Mesenchymal stem cell (in vitro differentiated cells and primary cell): ENCODE data around the gene CDC42EP4.
A peak's percentile ranks its signal among the peaks of the same experiment; 100 is the strongest.

Experiments used
- DNase-seq: peaks from one replicate; pipeline ENCODE4 v3.0.0-alpha.2; 2013
- H2AFZ ChIP-seq: one replicate; pipeline ENCODE4 v1.6.1; 2013; ENCODE audit warnings: low read depth, mild to moderate bottlenecking, control low read depth, inconsistent platforms, low read length, moderate library complexity
- H2AK5ac ChIP-seq: 2 replicates; pipeline ENCODE4 v1.6.1; 2013; ENCODE audit warnings: low read length, moderate library complexity, mild to moderate bottlenecking, inconsistent platforms; ENCODE audit not compliant: severe bottlenecking
- H2BK120ac ChIP-seq: one replicate; pipeline ENCODE4 v1.6.1; 2013; ENCODE audit warnings: low read depth, mild to moderate bottlenecking, inconsistent platforms, low read length, moderate library complexity
- H2BK12ac ChIP-seq, 2 experiments: one replicate each; pipeline ENCODE4 v1.6.1; 2013; ENCODE audit warnings: inconsistent platforms in 2 of 2, low read length in 2 of 2, mild to moderate bottlenecking in 2 of 2, moderate library complexity in 2 of 2, control low read depth in 1 of 2
- H2BK15ac ChIP-seq: one replicate; pipeline ENCODE4 v1.6.1; 2013; ENCODE audit warnings: mild to moderate bottlenecking, low read depth, inconsistent platforms; ENCODE audit not compliant: poor library complexity, severe bottlenecking
- H2BK5ac ChIP-seq: 2 replicates; pipeline ENCODE4 v1.6.1; 2013; ENCODE audit warnings: low read depth, mild to moderate bottlenecking, low read length, control low read depth, inconsistent platforms; ENCODE audit not compliant: poor library complexity, severe bottlenecking
- H3K14ac ChIP-seq, 2 experiments: one replicate each; pipeline ENCODE4 v1.6.1; 2013; ENCODE audit warnings: inconsistent platforms in 2 of 2, low read length in 2 of 2, control low read depth in 1 of 2, mild to moderate bottlenecking in 1 of 2, moderate library complexity in 1 of 2
- H3K18ac ChIP-seq, 2 experiments: one replicate each; pipeline ENCODE4 v1.6.1; 2013; ENCODE audit warnings: inconsistent platforms in 2 of 2, low read length in 2 of 2, control low read depth in 1 of 2, low read depth in 1 of 2, mild to moderate bottlenecking in 1 of 2
- H3K23ac ChIP-seq, 2 experiments: one replicate each; pipeline ENCODE4 v1.6.1; 2013; ENCODE audit warnings: inconsistent platforms in 2 of 2, low read length in 2 of 2, mild to moderate bottlenecking in 2 of 2, moderate library complexity in 2 of 2, control low read depth in 1 of 2
- H3K27ac ChIP-seq: 2 replicates; pipeline ENCODE4 v1.5.1; 2013; ENCODE audit warnings: mild to moderate bottlenecking, moderate library complexity, low read length, control low read depth, inconsistent platforms; ENCODE audit not compliant: poor library complexity, severe bottlenecking
- H3K27me3 ChIP-seq, 2 experiments: 2 replicates each; pipeline versions ENCODE4 v1.6.1 to v1.7.0; 2013; ENCODE audit warnings: low read length in 2 of 2, mild to moderate bottlenecking in 2 of 2, moderate library complexity in 2 of 2, control low read depth in 1 of 2, inconsistent platforms in 1 of 2; ENCODE audit not compliant: control insufficient read depth in 1 of 2, insufficient read depth in 1 of 2
- H3K36me3 ChIP-seq, 2 experiments: 2 replicates each; pipeline versions ENCODE4 v1.6.1 to v1.7.0; 2013; ENCODE audit warnings: low read length in 2 of 2, control low read depth in 1 of 2, inconsistent platforms in 1 of 2, low read depth in 1 of 2, mild to moderate bottlenecking in 1 of 2; ENCODE audit not compliant: insufficient read depth in 2 of 2, control insufficient read depth in 1 of 2
- H3K4ac ChIP-seq, 2 experiments: one replicate each; pipeline ENCODE4 v1.6.1; 2013; ENCODE audit warnings: inconsistent platforms in 2 of 2, low read length in 2 of 2, mild to moderate bottlenecking in 2 of 2, moderate library complexity in 2 of 2, control low read depth in 1 of 2, low read depth in 1 of 2
- H3K4me1 ChIP-seq: 2 replicates; pipeline ENCODE4 v1.6.1; 2013; ENCODE audit warnings: low read depth, low read length, control low read depth; ENCODE audit not compliant: control insufficient read depth, insufficient read depth
- H3K4me2 ChIP-seq: 2 replicates; pipeline ENCODE4 v1.6.1; 2013; ENCODE audit warnings: low read length, mild to moderate bottlenecking, inconsistent platforms; ENCODE audit not compliant: poor library complexity, severe bottlenecking
- H3K4me3 ChIP-seq, 2 experiments: 2 replicates each; pipeline versions ENCODE4 v1.5.1 to v1.7.0; 2013; ENCODE audit warnings: low read length in 2 of 2, mild to moderate bottlenecking in 2 of 2, control low read depth in 1 of 2, low read depth in 1 of 2; ENCODE audit not compliant: insufficient read depth in 1 of 2
- H3K79me1 ChIP-seq: replicated peaks from 2 replicates; pipeline ENCODE4 v1.6.1; 2013; ENCODE audit warnings: mild to moderate bottlenecking, control low read depth, low read length, inconsistent platforms; ENCODE audit not compliant: poor library complexity, severe bottlenecking
- H3K9ac ChIP-seq: 2 replicates; pipeline ENCODE4 v1.7.0; 2013; ENCODE audit warnings: mild to moderate bottlenecking, low read length, moderate library complexity
- H3K9me3 ChIP-seq: 2 replicates; pipeline ENCODE4 v1.7.0; 2013; ENCODE audit warnings: mild to moderate bottlenecking, low read length; ENCODE audit not compliant: control insufficient read depth
- H4K8ac ChIP-seq: one replicate; pipeline ENCODE4 v1.6.1; 2013; ENCODE audit warnings: inconsistent platforms, mild to moderate bottlenecking, low read length, moderate library complexity
- H4K91ac ChIP-seq: one replicate; pipeline ENCODE4 v1.6.1; 2013; ENCODE audit warnings: mild to moderate bottlenecking, low read length, inconsistent platforms
- WGBS: methylation state at CpG from one replicate; pipeline ENCODE4 v1.1.7; 2013; ENCODE audit warnings: mixed read lengths; 5-methylcytosine and 5-hydroxymethylcytosine counted together

The CDC42EP4 gene

GRCh38 chr17:73343739-73344454, 32.1 kb upstream of the CDC42EP4 start:
- H3K4me1 ChIP-seq = peaks cover 39% of the 10 kb centered on the region
- no peaks in the 10 kb centered on the region for H3K36me3 ChIP-seq
- H2BK5ac ChIP-seq = no peak overlapping the region
- peak overlapping the region in 1 of 2 experiments; percentile 57 for H3K4me3 ChIP-seq
- H2BK15ac ChIP-seq = peak overlapping the region; percentile 75
- H3K79me1 ChIP-seq = no peaks in the 10 kb centered on the region
- H2BK12ac ChIP-seq = peak overlapping the region; percentile 75 to 97
- no peaks in the 10 kb centered on the region for H3K27me3 ChIP-seq
- H4K91ac ChIP-seq = peak overlapping the region; percentile 96
- DNase-seq = no peak
- 23% methylated on average over 11 of the region's 11 CpGs for WGBS
- H3K9me3 ChIP-seq = no peaks in the 10 kb centered on the region
- H3K14ac ChIP-seq = peak overlapping the region in 1 of 2 experiments; percentile 38
- H4K8ac ChIP-seq = peak overlapping the region; percentile 67
- peak overlapping the region; percentile 85 to 86 for H3K18ac ChIP-seq
- peak overlapping the region; percentile 78 for H3K9ac ChIP-seq
- peak overlapping the region; percentile 90 for H2BK120ac ChIP-seq
- H3K4ac ChIP-seq = peak overlapping the region; percentile 66 to 85
- peak overlapping the region; percentile 94 for H3K27ac ChIP-seq
- H2AFZ ChIP-seq = peak overlapping the region; percentile 18
- H3K4me2 ChIP-seq = no peak overlapping the region
- peak overlapping the region; percentile 81 for H2AK5ac ChIP-seq
- H3K23ac ChIP-seq = peak overlapping the region in 1 of 2 experiments; percentile 54

GRCh38 chr17:73343168-73343634, 31.4 kb upstream of the CDC42EP4 start:
- H3K18ac ChIP-seq = peak overlapping the region; percentile 85 to 86
- peak overlapping the region; percentile 94 for H3K27ac ChIP-seq
- H2BK120ac ChIP-seq = peak overlapping the region; percentile 90
- H3K9ac ChIP-seq = peak overlapping the region; percentile 78
- H3K4me2 ChIP-seq = peak overlapping the region; percentile 39
- H2AK5ac ChIP-seq = peak overlapping the region; percentile 81
- H4K91ac ChIP-seq = peak overlapping the region; percentile 96
- H2BK12ac ChIP-seq = peak overlapping the region; percentile 14 to 75
- H2BK15ac ChIP-seq = peak overlapping the region; percentile 15
- peak; percentile 85 for DNase-seq
- H4K8ac ChIP-seq = peak overlapping the region; percentile 67
- peak overlapping the region; percentile 85 to 95 for H3K4ac ChIP-seq
- H3K23ac ChIP-seq = no peak overlapping the region
- peak overlapping the region in 1 of 2 experiments; percentile 31 for H3K14ac ChIP-seq
- peaks cover 43% of the 10 kb centered on the region for H3K4me1 ChIP-seq
- H2AFZ ChIP-seq = peak overlapping the region; percentile 46
- H3K9me3 ChIP-seq = no peaks in the 10 kb centered on the region
- no peaks in the 10 kb centered on the region for H3K36me3 ChIP-seq
- H2BK5ac ChIP-seq = peak overlapping the region; percentile 88
- H3K27me3 ChIP-seq = no peaks in the 10 kb centered on the region
- WGBS = 5% methylated on average over 17 of the region's 17 CpGs
- H3K79me1 ChIP-seq = no peaks in the 10 kb centered on the region
- peak overlapping the region in 1 of 2 experiments; percentile 57 for H3K4me3 ChIP-seq

- peak overlapping the region; percentile 51 for H2AK5ac ChIP-seq
- H3K27ac ChIP-seq = peak overlapping the region; percentile 94
- peak overlapping the region; percentile 88 for H2BK5ac ChIP-seq
- H3K14ac ChIP-seq = no peak overlapping the region
- peak overlapping the region; percentile 70 to 93 for H3K18ac ChIP-seq
- peak overlapping the region; percentile 85 to 95 for H3K4ac ChIP-seq
- DNase-seq = peak; percentile 68
- H3K4me2 ChIP-seq = peak overlapping the region; percentile 31
- peak overlapping the region; percentile 90 for H4K8ac ChIP-seq
- no peaks in the 10 kb centered on the region for H3K9me3 ChIP-seq
- H2BK15ac ChIP-seq = peak overlapping the region; percentile 98
- no peaks in the 10 kb centered on the region for H3K27me3 ChIP-seq
- peak overlapping the region; percentile 93 to 99 for H2BK12ac ChIP-seq
- H2BK120ac ChIP-seq = peak overlapping the region; percentile 54
- no peak overlapping the region for H3K23ac ChIP-seq
- H3K4me3 ChIP-seq = peak overlapping the region in 1 of 2 experiments; percentile 57
- peak overlapping the region; percentile 46 for H2AFZ ChIP-seq
- WGBS = 19% methylated on average over 4 of the region's 7 CpGs
- no peaks in the 10 kb centered on the region for H3K36me3 ChIP-seq
- peaks cover 44% of the 10 kb centered on the region for H3K4me1 ChIP-seq
- peak overlapping the region; percentile 96 for H4K91ac ChIP-seq
- peak overlapping the region; percentile 78 for H3K9ac ChIP-seq
- H3K79me1 ChIP-seq = no peaks in the 10 kb centered on the region
These were observed 30.9 kb upstream of the CDC42EP4 start for GRCh38 chr17:73342541-73343167.

GRCh38 chr17:73342050-73342522, 30.3 kb upstream of the CDC42EP4 start:
- Histone ChIP-seq H3K4ac (peak overlapping the region; percentile 39 to 85), H2AFZ (no peak overlapping the region), H4K8ac (peak overlapping the region; percentile 90), H2BK5ac (peak overlapping the region; percentile 67), H3K9me3 (no peaks in the 10 kb centered on the region), H3K79me1 (no peaks in the 10 kb centered on the region), H3K4me3 (no peak overlapping the region), H3K4me1 (peaks cover 40% of the 10 kb centered on the region), H3K9ac (peak overlapping the region; percentile 55), H3K36me3 (no peaks in the 10 kb centered on the region), H3K14ac (no peak overlapping the region), H2AK5ac (peak overlapping the region; percentile 51), H3K18ac (peak overlapping the region; percentile 87 to 93), H3K4me2 (no peak overlapping the region), H3K23ac (no peak overlapping the region), H3K27ac (peak overlapping the region; percentile 94), H4K91ac (peak overlapping the region; percentile 89), H2BK12ac (peak overlapping the region; percentile 93 to 99), H2BK120ac (peak overlapping the region; percentile 64), H2BK15ac (peak overlapping the region; percentile 98), H3K27me3 (no peaks in the 10 kb centered on the region)
- WGBS = 41% methylated on average over 12 of the region's 12 CpGs
- peak; percentile 85 for DNase-seq
